Retinal pigment epithelial cell (primary cell): Measurements from ENCODE around the gene LAYN.

Experiments
- DNase-seq: peaks from one replicate; pipeline ENCODE4 v3.0.0-alpha.2; 2010; ENCODE audit warnings: low read depth
- H3K4me3 ChIP-seq: 2 replicates; pipeline ENCODE4 v1.5.1; 2011; ENCODE audit warnings: mild to moderate bottlenecking, low read length, control low read depth, moderate library complexity
- CTCF ChIP-seq: conservative IDR thresholded peaks from 2 replicates; pipeline ENCODE4 v1.5.1; 2011; ENCODE audit warnings: low read depth, low read length, control low read depth, inconsistent platforms

LAYN gene

GRCh38 chr11:111538407-111539114, 2.0 kb upstream of the LAYN start:
- no peak for DNase-seq
- no peak overlapping the region for H3K4me3 ChIP-seq
- TF ChIP-seq CTCF, result no peak

DNA sequence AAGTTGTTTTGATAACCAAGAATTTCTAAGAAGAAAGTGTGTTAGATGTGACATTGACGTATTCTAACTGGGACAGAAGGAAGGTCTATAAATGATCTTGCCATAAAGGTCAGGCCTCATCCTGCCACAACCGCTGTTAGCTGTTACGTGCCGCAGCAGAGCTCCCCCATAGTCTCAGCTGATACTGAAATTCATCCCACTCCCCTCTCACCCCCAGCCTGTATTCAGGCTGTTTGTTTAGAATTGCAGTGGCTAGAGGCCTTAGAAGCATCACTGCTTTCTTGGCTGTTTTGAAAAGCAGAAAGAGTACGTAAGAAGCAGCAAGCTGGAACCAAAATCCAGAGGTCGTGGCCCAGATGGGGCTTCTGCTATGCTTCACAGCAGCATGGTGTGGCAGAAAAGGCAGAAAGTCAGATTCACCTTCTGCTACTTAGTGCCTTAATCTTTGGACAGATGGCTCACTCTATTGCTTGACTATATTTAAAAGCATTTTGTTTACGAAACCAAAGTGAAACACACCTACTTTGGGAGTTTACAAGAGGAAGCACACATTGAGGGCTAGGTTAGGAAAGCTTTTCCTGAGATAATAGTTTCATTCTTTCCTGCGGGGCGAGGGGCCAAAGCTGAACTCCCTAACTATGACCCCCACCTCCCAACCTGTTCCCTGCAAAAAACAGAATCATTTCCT, 950 bp upstream of the LAYN start:
- TF ChIP-seq CTCF, result no peak
- peak overlapping the region; percentile 71 for H3K4me3 ChIP-seq
- no peak for DNase-seq

DNA sequence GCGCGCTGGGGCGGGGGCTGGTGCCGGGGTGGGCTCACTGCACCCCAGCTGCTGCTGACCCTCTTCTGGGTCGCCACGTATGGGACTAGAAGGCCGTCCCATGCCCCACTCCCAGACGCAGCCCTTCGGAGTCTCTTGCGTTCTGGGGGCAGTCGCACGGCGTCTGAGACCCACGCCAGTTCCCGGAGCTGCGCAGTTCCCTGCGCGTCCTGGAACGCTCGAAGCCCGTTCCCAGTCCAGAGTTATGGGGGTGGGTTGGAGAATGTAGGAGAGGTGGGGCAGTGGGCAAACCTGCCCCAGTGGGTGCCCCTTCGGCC, 375 bp downstream of the LAYN start:
- TF ChIP-seq CTCF, result no peak

GRCh38 chr11:111541254-111542061, 938 bp downstream of the LAYN start:
- H3K4me3 ChIP-seq, result peak overlapping the region; percentile 71
- no peak for DNase-seq
- TF ChIP-seq CTCF, result no peak

More for the DNA sequence above, 375 bp downstream of the LAYN start:
- no peak for DNase-seq
- peak overlapping the region; percentile 71 for H3K4me3 ChIP-seq

- DNase-seq, result no peak
- no peak for TF ChIP-seq CTCF
- H3K4me3 ChIP-seq, result no peak overlapping the region
Observed at GRCh38 chr11:111542606-111543275, 2.2 kb downstream of the LAYN start.

DNA sequence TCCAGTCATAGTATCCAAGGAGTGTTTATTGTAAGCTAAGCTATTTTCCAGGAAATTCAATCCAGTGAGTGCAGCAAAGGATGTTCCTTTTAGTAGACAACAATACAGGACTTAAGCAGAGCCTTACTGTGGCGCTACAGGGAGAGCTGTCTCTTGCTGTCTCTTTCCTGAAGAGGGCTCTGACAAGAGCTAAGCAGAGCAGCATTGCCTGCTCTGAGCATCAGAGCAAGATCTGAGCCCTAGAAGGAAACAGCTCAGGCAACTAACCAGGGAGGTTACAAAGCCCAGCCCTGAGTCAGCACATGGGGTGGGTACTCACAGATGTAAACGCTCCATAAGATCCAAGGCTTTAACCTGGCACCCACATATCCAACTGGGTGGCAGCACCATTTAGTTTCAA, 8.0 kb downstream of the LAYN start:
- TF ChIP-seq CTCF, result no peak
- DNase-seq, result no peak

More for the DNA sequence above, 8.0 kb downstream of the LAYN start:
- no peak overlapping the region for H3K4me3 ChIP-seq
